Upper lobe of right lung (tissue), 1 donor: ENCODE results near the gene SLC12A5. TPM values are rescaled to one million over a fixed set of nuclear protein-coding genes. Genes with fewer than 3 reads are reported as not detected.

Experiments used
- ATAC-seq: fragments of 200-7000 bp; cut with Tn5 transposase; one replicate; pipeline ENCODE4 v1.9.1; 2020; ENCODE audit warnings: mild to moderate bottlenecking, moderate library complexity
- DNase-seq: peaks from one replicate; pipeline ENCODE4 v3.0.0-alpha.2; 2020
- H3K27ac ChIP-seq: fragments of 200-600 bp; one replicate; pipeline ENCODE4 v1.8.0; 2022
- H3K27me3 ChIP-seq: fragments of 200-600 bp; one replicate; pipeline ENCODE4 v1.8.0; 2022; ENCODE audit warnings: mild to moderate bottlenecking
- H3K36me3 ChIP-seq: fragments of 200-600 bp; one replicate; pipeline ENCODE4 v1.8.0; 2022
- H3K4me1 ChIP-seq: fragments of 200-600 bp; one replicate; pipeline ENCODE4 v1.8.0; 2022
- H3K4me3 ChIP-seq: fragments of 200-600 bp; one replicate; pipeline ENCODE4 v1.8.0; 2022; ENCODE audit warnings: mild to moderate bottlenecking
- H3K9me3 ChIP-seq: fragments of 200-600 bp; one replicate; pipeline ENCODE4 v1.8.0; 2022
- intact Hi-C: fragments of 100-400 bp; cut with DNase I; formaldehyde crosslinking; loops from one replicate; pipeline ENCODE4 v1.11.0; 2022
- total RNA-seq: library from RNA; stranded (reverse); fragmentation: NEBNext Ultra II Directional; extraction: Animal tissue kit (Norgen Biotek cat#: 25700); gene quantifications from one replicate; pipeline ENCODE4 v1.2.1, GENCODE V29; 2021
- TF ChIP-seq, protein P1 (sequence below): fragments of 200-600 bp; IDR thresholded peaks from one replicate; pipeline ENCODE4 v1.8.0; 2022; ENCODE audit warnings: antibody characterized with exemption
- donor health status: DM: no; HTN: yes; CAD: no; lungs with severe emphysema.

SLC12A5 gene
- total RNA-seq, 1 donor from 2014 or later = 2.0 TPM

DNA sequence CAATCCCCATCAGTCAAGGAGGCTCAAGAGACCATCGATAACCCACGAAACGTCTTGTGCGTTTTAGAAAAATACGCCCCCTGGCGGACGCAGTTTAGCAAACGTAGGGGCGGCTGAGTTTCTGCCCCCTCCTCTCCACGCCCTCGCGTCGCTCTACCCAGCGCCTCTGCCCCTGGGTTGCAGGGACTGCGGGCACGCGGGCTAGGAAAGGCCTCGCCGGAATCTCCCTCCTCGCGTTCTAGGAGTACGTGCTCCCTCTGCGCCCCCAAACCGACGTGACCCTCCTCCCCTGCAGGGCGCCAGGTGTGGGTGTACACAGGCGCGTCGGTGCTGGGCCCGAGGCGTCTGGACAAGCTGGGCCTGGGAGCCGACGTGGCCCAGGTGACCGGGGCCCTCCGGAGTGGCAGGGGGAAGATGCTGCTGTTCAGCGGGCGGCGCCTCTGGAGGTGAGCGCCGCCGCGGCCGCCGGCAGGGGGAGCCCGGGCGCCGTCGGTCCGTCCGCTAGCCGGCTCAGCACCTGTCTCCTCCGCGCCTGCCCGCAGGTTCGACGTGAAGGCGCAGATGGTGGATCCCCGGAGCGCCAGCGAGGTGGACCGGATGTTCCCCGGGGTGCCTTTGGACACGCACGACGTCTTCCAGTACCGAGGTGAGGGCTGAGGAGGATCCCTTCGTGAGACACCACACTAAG lies 15.0 kb upstream of the SLC12A5 start:
- Histone ChIP-seq H3K27me3 (peaks cover 68% of the 10 kb centered on the region), H3K27ac (no peak overlapping the region), H3K4me1 (peaks cover 13% of the 10 kb centered on the region), H3K9me3 (no peaks in the 10 kb centered on the region), H3K4me3 (no peak overlapping the region), H3K36me3 (no peaks in the 10 kb centered on the region)
- TF ChIP-seq, protein P1, sequence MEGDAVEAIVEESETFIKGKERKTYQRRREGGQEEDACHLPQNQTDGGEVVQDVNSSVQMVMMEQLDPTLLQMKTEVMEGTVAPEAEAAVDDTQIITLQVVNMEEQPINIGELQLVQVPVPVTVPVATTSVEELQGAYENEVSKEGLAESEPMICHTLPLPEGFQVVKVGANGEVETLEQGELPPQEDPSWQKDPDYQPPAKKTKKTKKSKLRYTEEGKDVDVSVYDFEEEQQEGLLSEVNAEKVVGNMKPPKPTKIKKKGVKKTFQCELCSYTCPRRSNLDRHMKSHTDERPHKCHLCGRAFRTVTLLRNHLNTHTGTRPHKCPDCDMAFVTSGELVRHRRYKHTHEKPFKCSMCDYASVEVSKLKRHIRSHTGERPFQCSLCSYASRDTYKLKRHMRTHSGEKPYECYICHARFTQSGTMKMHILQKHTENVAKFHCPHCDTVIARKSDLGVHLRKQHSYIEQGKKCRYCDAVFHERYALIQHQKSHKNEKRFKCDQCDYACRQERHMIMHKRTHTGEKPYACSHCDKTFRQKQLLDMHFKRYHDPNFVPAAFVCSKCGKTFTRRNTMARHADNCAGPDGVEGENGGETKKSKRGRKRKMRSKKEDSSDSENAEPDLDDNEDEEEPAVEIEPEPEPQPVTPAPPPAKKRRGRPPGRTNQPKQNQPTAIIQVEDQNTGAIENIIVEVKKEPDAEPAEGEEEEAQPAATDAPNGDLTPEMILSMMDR = peak; percentile 67
- peak; percentile 82 for DNase-seq
- intact Hi-C loops = no loop called here
- peak; percentile 85 for ATAC-seq

DNA sequence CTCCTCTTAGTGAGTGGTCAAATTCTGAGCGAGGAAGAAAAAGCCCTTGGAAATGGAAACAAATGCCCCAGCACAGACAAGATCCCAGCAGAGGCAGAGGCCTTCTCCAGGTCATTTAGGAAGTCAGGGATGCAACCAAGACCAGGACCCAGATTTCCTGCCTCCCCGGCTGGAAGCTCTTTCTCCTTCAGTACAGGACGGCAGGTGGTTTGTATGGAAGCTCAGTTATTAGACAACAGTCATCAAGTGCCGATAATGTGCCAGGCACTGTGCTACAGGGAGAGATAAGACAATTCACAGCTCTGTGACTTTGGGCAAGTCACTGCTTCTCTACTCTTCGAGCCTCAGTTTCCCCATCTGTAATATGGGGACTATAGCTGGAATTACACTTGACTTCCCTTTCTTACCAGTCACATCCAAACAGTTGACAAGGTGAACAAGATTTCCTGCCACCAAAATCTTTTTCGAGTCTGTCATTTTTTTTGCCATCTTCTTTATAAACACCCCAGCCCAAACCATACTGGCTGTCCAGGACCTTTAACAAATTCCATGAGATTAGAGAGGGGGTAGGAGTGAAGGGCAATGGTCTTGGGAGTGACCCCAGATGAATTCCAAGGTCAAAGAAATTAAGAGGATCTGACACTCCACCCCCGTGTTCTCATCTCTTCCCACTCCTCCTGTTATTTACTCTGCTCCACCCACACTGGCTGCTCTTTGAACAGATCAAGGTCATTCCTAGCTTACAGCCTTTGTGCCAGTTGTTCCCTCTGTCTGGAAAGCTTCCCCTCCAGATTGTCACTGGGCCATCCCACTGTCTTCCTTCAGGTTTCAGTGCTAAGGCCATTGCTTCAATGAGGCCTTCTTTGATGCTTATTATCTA lies 14.3 kb upstream of the SLC12A5 start:
- intact Hi-C loops = no loop called here
- TF ChIP-seq, protein P1 = no peak
- no peaks in the 10 kb centered on the region for H3K36me3 ChIP-seq
- H3K4me3 ChIP-seq = no peak overlapping the region
- no peak for DNase-seq
- peaks cover 63% of the 10 kb centered on the region for H3K27me3 ChIP-seq
- no peak for ATAC-seq
- H3K9me3 ChIP-seq = no peaks in the 10 kb centered on the region
- peaks cover 13% of the 10 kb centered on the region for H3K4me1 ChIP-seq
- H3K27ac ChIP-seq = no peak overlapping the region

DNA sequence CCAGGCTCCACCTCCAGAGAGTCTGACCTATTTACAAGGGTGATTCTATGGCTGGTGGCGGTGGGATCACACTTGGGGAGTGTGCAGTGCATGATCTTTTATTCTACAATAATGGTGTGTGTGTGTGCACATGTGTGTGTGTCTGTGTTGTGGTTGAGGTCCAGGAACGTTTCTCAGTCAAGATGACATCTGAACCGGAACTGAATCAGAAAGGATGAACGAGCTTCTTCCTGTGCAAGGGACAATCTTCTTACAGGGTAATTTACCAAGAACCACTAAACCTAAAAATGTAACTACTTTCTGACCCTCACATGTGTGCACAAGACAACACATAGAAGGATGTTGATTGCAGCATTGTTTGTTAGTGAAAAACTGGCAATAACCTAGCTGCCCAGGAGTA lies 11.7 kb upstream of the SLC12A5 start:
- Histone ChIP-seq H3K4me3 (no peak overlapping the region), H3K27me3 (peaks cover 58% of the 10 kb centered on the region), H3K36me3 (no peaks in the 10 kb centered on the region), H3K9me3 (no peaks in the 10 kb centered on the region), H3K27ac (no peak overlapping the region), H3K4me1 (peaks cover 10% of the 10 kb centered on the region)
- TF ChIP-seq, protein P1 = no peak
- DNase-seq (no peak), ATAC-seq (no peak)
- intact Hi-C loops = no loop called here

DNA sequence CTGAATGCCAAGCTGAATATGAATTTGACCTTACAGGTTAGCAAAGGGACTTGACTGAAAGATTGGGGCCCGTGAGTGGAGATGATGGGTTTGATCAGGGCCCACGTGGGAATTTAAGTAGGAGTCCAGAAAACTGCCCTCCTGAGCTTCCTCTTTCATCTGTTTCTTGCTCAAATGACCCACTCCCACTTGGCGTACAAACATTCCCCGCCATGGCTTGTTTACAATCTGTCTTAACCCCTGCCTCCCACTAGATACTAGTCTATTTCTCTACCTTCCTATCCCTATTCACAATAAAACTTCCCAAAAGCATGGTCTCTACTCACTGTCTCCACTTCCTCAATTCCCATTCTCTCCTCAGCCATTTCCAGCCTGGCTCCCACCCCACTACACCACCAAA lies 10.9 kb upstream of the SLC12A5 start:
- Histone ChIP-seq H3K9me3 (no peaks in the 10 kb centered on the region), H3K36me3 (no peaks in the 10 kb centered on the region), H3K27ac (no peak overlapping the region), H3K4me1 (peaks cover 13% of the 10 kb centered on the region), H3K27me3 (peaks cover 50% of the 10 kb centered on the region), H3K4me3 (no peak overlapping the region)
- DNase-seq (no peak), ATAC-seq (no peak)
- TF ChIP-seq, protein P1 = no peak
- intact Hi-C loops = no loop called here

DNA sequence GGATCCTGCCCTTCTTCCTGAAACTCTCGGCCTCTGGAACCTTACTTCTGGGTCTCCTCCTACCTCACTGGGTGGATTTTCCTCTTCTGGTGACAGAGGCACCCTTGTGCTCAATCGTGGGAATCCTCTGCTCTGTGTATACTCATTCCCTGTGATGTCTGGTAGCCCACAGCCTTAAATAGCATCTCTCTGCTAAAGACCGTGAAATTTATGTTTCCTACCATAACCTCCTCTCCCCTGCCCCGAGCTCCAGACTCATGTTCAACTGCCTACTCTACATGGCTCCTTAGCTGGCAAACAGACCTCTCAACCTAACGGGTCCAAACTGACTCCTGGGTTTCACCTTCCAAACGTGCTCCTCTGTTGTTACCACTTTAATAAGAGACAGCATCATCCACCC lies 10.4 kb upstream of the SLC12A5 start:
- H3K4me3 ChIP-seq = no peak overlapping the region
- intact Hi-C loops = no loop called here
- no peaks in the 10 kb centered on the region for H3K36me3 ChIP-seq
- no peaks in the 10 kb centered on the region for H3K9me3 ChIP-seq
- DNase-seq (no peak), ATAC-seq (no peak)
- peaks cover 13% of the 10 kb centered on the region for H3K4me1 ChIP-seq
- TF ChIP-seq, protein P1 = no peak
- no peak overlapping the region for H3K27ac ChIP-seq
- peaks cover 45% of the 10 kb centered on the region for H3K27me3 ChIP-seq
